DOHH2 (cell line): ENCODE results near the gene TMEM190.

Source experiments
- H3F3A ChIP-seq: fragments of 200-600 bp; sonication (generic), shearing (Covaris generic); 2 replicates; pipeline ENCODE4 v1.6.0; 2016; ENCODE audit warnings: antibody characterized with exemption, mild to moderate bottlenecking; ENCODE audit not compliant: control insufficient read depth, insufficient read depth
- H3K27ac ChIP-seq: fragments of 200-600 bp; sonication (generic); 2 replicates; pipeline ENCODE4 v1.5.1; 2014; ENCODE audit warnings: low read depth, mild to moderate bottlenecking, low read length, moderate library complexity
- H3K27me3 ChIP-seq: fragments of 200-600 bp; sonication (generic); 2 replicates; pipeline ENCODE4 v1.6.1; 2014; ENCODE audit warnings: mild to moderate bottlenecking, low read length, mixed read lengths; ENCODE audit not compliant: control insufficient read depth
- H3K36me3 ChIP-seq: fragments of 200-600 bp; sonication (generic); 2 replicates; pipeline ENCODE4 v1.6.1; 2014; ENCODE audit warnings: mild to moderate bottlenecking, low read length, moderate library complexity, mixed read lengths; ENCODE audit not compliant: control insufficient read depth
- H3K4me1 ChIP-seq: fragments of 200-600 bp; sonication (generic); 2 replicates; pipeline ENCODE4 v1.6.1; 2014; ENCODE audit warnings: mild to moderate bottlenecking, low read length, mixed read lengths; ENCODE audit not compliant: control insufficient read depth
- H3K4me2 ChIP-seq: fragments of 200-600 bp; sonication (generic); 2 replicates; pipeline ENCODE4 v1.6.0; 2014; ENCODE audit warnings: mild to moderate bottlenecking, low read length, moderate library complexity
- H3K4me3 ChIP-seq: fragments of 200-600 bp; sonication (generic); 2 replicates; pipeline ENCODE4 v1.5.1; 2014; ENCODE audit warnings: mild to moderate bottlenecking, low read length, mixed read lengths
- H3K79me2 ChIP-seq: fragments of 200-600 bp; sonication (generic); 2 replicates; pipeline ENCODE4 v1.6.1; 2014; ENCODE audit warnings: mild to moderate bottlenecking, low read length, mixed read lengths; ENCODE audit not compliant: control insufficient read depth
- H3K9me2 ChIP-seq: fragments of 200-600 bp; sonication (generic); replicated peaks from 2 replicates; pipeline ENCODE4 v1.6.1; 2014; ENCODE audit warnings: mild to moderate bottlenecking, low read length, mixed read lengths; ENCODE audit not compliant: control insufficient read depth
- H3K9me3 ChIP-seq: fragments of 200-600 bp; sonication (generic); 2 replicates; pipeline ENCODE4 v1.6.1; 2014; ENCODE audit warnings: antibody characterized with exemption, low read length, mixed read lengths; ENCODE audit not compliant: control insufficient read depth, insufficient read depth
- H4K20me1 ChIP-seq: fragments of 200-600 bp; sonication (generic); 2 replicates; pipeline ENCODE4 v1.6.0; 2014; ENCODE audit warnings: low read depth, mild to moderate bottlenecking, antibody characterized with exemption, low read length, moderate library complexity; ENCODE audit not compliant: control insufficient read depth, insufficient read depth
- EZH2phosphoT487 ChIP-seq: fragments of 200-600 bp; sonication (generic); IDR thresholded peaks from 2 replicates; pipeline ENCODE4 v1.6.1; 2017; ENCODE audit warnings: borderline replicate concordance, mild to moderate bottlenecking, antibody characterized with exemption, low read length, moderate library complexity, mixed read lengths
- TF ChIP-seq, protein P1 (sequence below): fragments of 200-600 bp; sonication (generic); IDR thresholded peaks from one replicate; pipeline ENCODE4 v1.5.1; 2014; ENCODE audit warnings: antibody characterized with exemption, mild to moderate bottlenecking, low read depth, low read length; ENCODE audit not compliant: poor library complexity, severe bottlenecking

TMEM190 gene

DNA sequence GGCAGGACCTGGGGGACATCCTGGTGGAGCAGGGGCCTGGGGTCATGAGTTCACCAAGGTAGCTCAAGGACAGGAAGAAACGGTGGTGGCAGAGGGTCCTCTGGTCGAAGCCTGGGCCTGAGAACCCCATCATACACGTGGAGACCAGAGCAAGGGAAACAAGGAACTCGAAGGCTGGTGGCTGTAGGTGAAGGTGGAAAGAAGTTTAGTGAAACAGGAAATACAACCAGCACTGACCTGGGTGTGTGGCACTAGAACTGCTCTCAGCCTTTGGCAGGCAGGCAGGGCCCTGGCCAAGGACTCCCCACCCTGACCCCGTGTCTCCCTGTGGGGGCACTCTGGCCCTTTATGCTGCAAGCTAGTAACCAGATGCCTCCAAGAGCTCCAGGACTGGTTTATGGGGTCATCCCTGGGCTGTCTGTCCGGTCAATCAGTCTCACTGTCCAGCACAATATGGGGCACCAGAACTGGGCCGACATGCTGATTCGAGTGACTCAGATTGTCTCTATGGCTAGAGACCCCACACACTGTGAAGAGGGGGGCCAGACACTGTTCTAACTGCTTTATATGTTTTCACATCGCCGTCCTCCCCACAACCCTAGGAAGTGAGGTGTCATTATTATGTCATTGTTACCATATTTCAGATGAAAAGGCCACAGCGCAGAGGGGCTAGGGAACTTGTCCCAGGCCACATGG lies 25.9 kb upstream of the TMEM190 start:
- no peak for TF ChIP-seq EZH2phosphoT487
- TF ChIP-seq, protein P1, sequence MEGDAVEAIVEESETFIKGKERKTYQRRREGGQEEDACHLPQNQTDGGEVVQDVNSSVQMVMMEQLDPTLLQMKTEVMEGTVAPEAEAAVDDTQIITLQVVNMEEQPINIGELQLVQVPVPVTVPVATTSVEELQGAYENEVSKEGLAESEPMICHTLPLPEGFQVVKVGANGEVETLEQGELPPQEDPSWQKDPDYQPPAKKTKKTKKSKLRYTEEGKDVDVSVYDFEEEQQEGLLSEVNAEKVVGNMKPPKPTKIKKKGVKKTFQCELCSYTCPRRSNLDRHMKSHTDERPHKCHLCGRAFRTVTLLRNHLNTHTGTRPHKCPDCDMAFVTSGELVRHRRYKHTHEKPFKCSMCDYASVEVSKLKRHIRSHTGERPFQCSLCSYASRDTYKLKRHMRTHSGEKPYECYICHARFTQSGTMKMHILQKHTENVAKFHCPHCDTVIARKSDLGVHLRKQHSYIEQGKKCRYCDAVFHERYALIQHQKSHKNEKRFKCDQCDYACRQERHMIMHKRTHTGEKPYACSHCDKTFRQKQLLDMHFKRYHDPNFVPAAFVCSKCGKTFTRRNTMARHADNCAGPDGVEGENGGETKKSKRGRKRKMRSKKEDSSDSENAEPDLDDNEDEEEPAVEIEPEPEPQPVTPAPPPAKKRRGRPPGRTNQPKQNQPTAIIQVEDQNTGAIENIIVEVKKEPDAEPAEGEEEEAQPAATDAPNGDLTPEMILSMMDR, result no peak
- Histone ChIP-seq H3K4me3 (no peak overlapping the region), H3K9me2 (no peaks in the 10 kb centered on the region), H3K36me3 (no peaks in the 10 kb centered on the region), H3K9me3 (no peaks in the 10 kb centered on the region), H3K27ac (no peak overlapping the region), H3K4me1 (peaks cover 11% of the 10 kb centered on the region), H3K27me3 (peaks cover 35% of the 10 kb centered on the region), H3K79me2 (no peaks in the 10 kb centered on the region), H3K4me2 (no peak overlapping the region), H4K20me1 (no peaks in the 10 kb centered on the region), H3F3A (no peaks in the 10 kb centered on the region)

DNA sequence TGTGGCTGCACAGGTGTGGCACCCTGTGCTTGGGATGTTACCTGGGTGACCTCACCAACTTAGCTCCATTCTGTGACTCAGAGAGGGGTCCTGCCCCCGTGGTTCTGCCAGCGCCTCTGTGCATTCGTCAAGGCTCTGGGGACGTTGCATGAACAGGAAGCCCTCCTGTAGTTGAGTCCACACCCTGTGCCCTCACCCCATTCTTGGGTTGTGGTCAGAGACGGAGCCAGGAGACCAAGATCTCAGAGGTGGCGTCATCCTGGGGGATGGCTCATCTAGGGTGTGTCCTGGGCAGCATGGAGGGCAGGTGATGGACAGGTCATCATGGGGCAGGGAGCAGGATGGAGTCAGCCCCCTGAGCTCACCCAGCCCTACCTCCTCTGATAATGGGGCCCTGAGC lies 24.6 kb upstream of the TMEM190 start:
- no peak overlapping the region for H3K27ac ChIP-seq
- no peak overlapping the region for H3K4me2 ChIP-seq
- H3K36me3 ChIP-seq, result no peaks in the 10 kb centered on the region
- H3K9me2 ChIP-seq, result no peaks in the 10 kb centered on the region
- no peaks in the 10 kb centered on the region for H4K20me1 ChIP-seq
- no peaks in the 10 kb centered on the region for H3F3A ChIP-seq
- H3K4me1 ChIP-seq, result peaks cover 11% of the 10 kb centered on the region
- no peaks in the 10 kb centered on the region for H3K79me2 ChIP-seq
- H3K4me3 ChIP-seq, result no peak overlapping the region
- H3K27me3 ChIP-seq, result peaks cover 43% of the 10 kb centered on the region
- TF ChIP-seq, protein P1, result no peak
- no peak for TF ChIP-seq EZH2phosphoT487
- no peaks in the 10 kb centered on the region for H3K9me3 ChIP-seq

DNA sequence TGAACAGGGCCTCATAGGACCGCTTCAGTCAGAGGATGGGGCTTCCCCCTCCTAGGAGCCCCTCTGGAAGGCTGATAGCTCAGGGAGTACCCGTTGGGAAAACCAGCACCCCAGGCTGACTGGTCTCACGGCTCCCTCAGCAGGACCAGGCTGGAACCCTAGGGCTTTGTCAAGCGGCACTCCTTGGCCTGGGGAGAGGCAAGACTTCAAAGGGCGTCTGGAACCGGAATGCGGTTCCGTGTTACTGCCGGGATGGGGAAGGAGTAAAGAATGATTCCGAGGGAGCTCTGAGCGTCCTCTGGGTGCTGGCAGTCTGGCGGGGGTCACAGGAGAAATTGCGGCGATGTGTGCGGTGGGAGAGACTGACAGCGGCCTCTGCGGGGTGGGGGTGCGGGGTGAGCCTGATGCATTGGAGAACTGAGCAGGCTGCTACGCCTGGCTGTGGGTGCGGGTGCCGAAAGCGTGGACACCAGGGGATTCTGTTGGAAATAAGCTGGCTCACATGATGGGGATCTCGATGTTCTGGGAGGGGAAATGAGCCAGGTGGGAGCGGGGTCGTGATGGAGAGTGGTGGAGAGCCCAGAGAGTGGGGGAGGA lies 24.0 kb upstream of the TMEM190 start:
- H3K27ac ChIP-seq, result no peak overlapping the region
- TF ChIP-seq, protein P1, result no peak
- TF ChIP-seq EZH2phosphoT487, result no peak
- H4K20me1 ChIP-seq, result no peaks in the 10 kb centered on the region
- H3K9me3 ChIP-seq, result no peaks in the 10 kb centered on the region
- H3K27me3 ChIP-seq, result peaks cover 43% of the 10 kb centered on the region
- H3K4me1 ChIP-seq, result peaks cover 11% of the 10 kb centered on the region
- H3K4me2 ChIP-seq, result no peak overlapping the region
- no peaks in the 10 kb centered on the region for H3K9me2 ChIP-seq
- H3K79me2 ChIP-seq, result no peaks in the 10 kb centered on the region
- no peak overlapping the region for H3K4me3 ChIP-seq
- no peaks in the 10 kb centered on the region for H3K36me3 ChIP-seq
- H3F3A ChIP-seq, result no peaks in the 10 kb centered on the region
